Heart right ventricle (tissue), 16 donors: ENCODE measurements around the gene TMEM42. TPM values are rescaled to one million over a fixed set of nuclear protein-coding genes. Genes with fewer than 3 reads are reported as not detected.

ENCODE experiments used
- ATAC-seq, 8 donors: fragments of 200-7000 bp; cut with Tn5 transposase; one replicate each; pipeline ENCODE4 v1.9.1; 2020; ENCODE audit warnings: mild to moderate bottlenecking in 8 of 8, moderate library complexity in 8 of 8, moderate number of reproducible peaks in 1 of 8
- DNase-seq, 2 donors: peaks; one replicate each; pipeline ENCODE4 v3.0.0-alpha.2; 2020
- H3K27ac ChIP-seq, 10 donors: fragments of 200-600 bp; sonication (generic) in 2 of 10; one replicate each; pipeline versions ENCODE4 v1.5.0 to v1.8.0; 2020 to 2022; ENCODE audit warnings: mild to moderate bottlenecking in 3 of 10
- H3K27me3 ChIP-seq, 7 donors: fragments of 200-600 bp; one replicate each; pipeline ENCODE4 v1.8.0; 2021 to 2022; ENCODE audit warnings: mild to moderate bottlenecking in 2 of 7
- H3K36me3 ChIP-seq, 9 donors: fragments of 200-600 bp; sonication (generic) in 1 of 9; one replicate each; pipeline versions ENCODE4 v1.5.0 to v1.8.0; 2020 to 2022; ENCODE audit warnings: mild to moderate bottlenecking in 2 of 9
- H3K4me1 ChIP-seq, 9 donors: fragments of 200-600 bp; sonication (generic) in 1 of 9; one replicate each; pipeline versions ENCODE4 v1.5.0 to v1.8.0; 2020 to 2022; ENCODE audit warnings: mild to moderate bottlenecking in 4 of 9
- H3K4me3 ChIP-seq, 10 donors: fragments of 200-600 bp; sonication (generic) in 2 of 10; one replicate each; pipeline versions ENCODE4 v1.5.0 to v1.8.0; 2020 to 2022; ENCODE audit warnings: mild to moderate bottlenecking in 7 of 10, moderate library complexity in 2 of 10
- H3K9me3 ChIP-seq, 11 donors: fragments of 200-600 bp in 10 of 11; sonication (generic) in 2 of 11; one replicate each; pipeline versions ENCODE4 v1.5.0 to v1.8.0; 2013 to 2022; ENCODE audit warnings: mild to moderate bottlenecking in 2 of 11, control low read depth in 1 of 11, moderate library complexity in 1 of 11
- WGBS, 2 donors: extraction: QIAGEN DNeasy Blood & Tissue Kit; methylation state at CpG; one replicate each; pipeline ENCODE4 v1.1.7; 2013; ENCODE audit warnings: inconsistent platforms in 1 of 2; 5-methylcytosine and 5-hydroxymethylcytosine counted together
- intact Hi-C, 10 donors: fragments of 100-400 bp; cut with DNase I; formaldehyde crosslinking; loops; one replicate each; pipeline versions ENCODE4 v1.11.1 to v1.14.2; 2022
- polyA plus RNA-seq, 2 donors: library from polyadenylated mRNA; stranded (reverse); fragments of 200-250 nt; gene quantifications; one replicate each; pipeline ENCODE4 v1.2.3, GENCODE V29; 2013
- total RNA-seq, 10 donors: library from RNA; stranded (reverse); fragmentation: NEBNext Ultra II Directional in 3 of 10; extraction: Animal tissue kit (Norgen Biotek cat#: 25700) in 3 of 10; gene quantifications; one replicate each; pipeline versions ENCODE4 v1.2.1 to v1.2.4, GENCODE V29; 2021 to 2023
- TF ChIP-seq, protein P1 (sequence below), 9 donors: fragments of 200-600 bp; sonication (generic) in 2 of 9; IDR thresholded peaks; one replicate each; pipeline versions ENCODE4 v1.5.0 to v1.8.0; 2021 to 2022; ENCODE audit warnings: antibody characterized with exemption in 9 of 9, mild to moderate bottlenecking in 5 of 9, moderate library complexity in 1 of 9
- donor health status: Arrhythmogenic right ventricular cardiomyopathy.
- donor health status: ischemic (EF 13 %, LVEDD 7.1; RV severe dilation, severe dysfunction).
- donor health status: healthy with polysubstance abuse.
- donor health status: DM: no; HTN: yes; CAD: no.
- donor health status: DM: no; HTN: no; CAD: no.
- donor health status: ischemic (EF 25% LVEDD 6.9; RV normal size, moderate dysfunction).
- donor health status: ischemic (EF 25% LVEDD 5.7; RV mildly dilated, moderate dysfunction).
- donor health status: healthy.
- donor health status: DM: yes; HTN: yes; CAD: no.
- donor health status: Ischemic cardiomyopathy.
- donor health status: ischemic (EF 35%, LVEDD 5.7; RV mildly dilated, moderate dysfunction).
- donor health status: nonischemic (EF 11% LVEDD 7.7; RV severe dilation, severe dysfunction).
- donor health status: DM: yes; HTN: yes; CAD: no.
- donor health status: PGD.
- donor health status: ischemic (EF 29% LVEDD 5.4; RV normal size, mild dysfunction).
- donor health status: nonischemic (EF 23%, LVEDD 6.1; RV moderate dilation, normal function).

Gene TMEM42
- total and polyA plus RNA-seq, 12 donors = 8.4 to 18.7 (median 11.6) TPM

GRCh38 chr3:44875596-44875995 is 13.9 kb downstream of the TMEM42 start:
- Histone ChIP-seq H3K27me3 (no peaks in the 10 kb centered on the region), H3K36me3 (no peaks in the 10 kb centered on the region), H3K4me3 (no peak overlapping the region), H3K4me1 (no peaks in the 10 kb centered on the region), H3K27ac (no peak overlapping the region), H3K9me3 (no peaks in the 10 kb centered on the region)
- ATAC-seq = no peak
- intact Hi-C loops = no loop called here
- TF ChIP-seq, protein P1, sequence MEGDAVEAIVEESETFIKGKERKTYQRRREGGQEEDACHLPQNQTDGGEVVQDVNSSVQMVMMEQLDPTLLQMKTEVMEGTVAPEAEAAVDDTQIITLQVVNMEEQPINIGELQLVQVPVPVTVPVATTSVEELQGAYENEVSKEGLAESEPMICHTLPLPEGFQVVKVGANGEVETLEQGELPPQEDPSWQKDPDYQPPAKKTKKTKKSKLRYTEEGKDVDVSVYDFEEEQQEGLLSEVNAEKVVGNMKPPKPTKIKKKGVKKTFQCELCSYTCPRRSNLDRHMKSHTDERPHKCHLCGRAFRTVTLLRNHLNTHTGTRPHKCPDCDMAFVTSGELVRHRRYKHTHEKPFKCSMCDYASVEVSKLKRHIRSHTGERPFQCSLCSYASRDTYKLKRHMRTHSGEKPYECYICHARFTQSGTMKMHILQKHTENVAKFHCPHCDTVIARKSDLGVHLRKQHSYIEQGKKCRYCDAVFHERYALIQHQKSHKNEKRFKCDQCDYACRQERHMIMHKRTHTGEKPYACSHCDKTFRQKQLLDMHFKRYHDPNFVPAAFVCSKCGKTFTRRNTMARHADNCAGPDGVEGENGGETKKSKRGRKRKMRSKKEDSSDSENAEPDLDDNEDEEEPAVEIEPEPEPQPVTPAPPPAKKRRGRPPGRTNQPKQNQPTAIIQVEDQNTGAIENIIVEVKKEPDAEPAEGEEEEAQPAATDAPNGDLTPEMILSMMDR (IDR thresholded peaks at IDR 0.05) = no peak
- DNase-seq = no peak
- 78 to 83% methylated on average over 3 of the region's 3 CpGs for WGBS, 2 donors

GRCh38 chr3:44877333-44877732 is 15.6 kb downstream of the TMEM42 start:
- ATAC-seq (no peak), DNase-seq (no peak)
- Histone ChIP-seq H3K4me3 (no peak overlapping the region), H3K27me3 (peaks cover 0 to 3% (median 0%) of the 10 kb centered on the region in 7 donors), H3K27ac (no peak overlapping the region), H3K9me3 (no peaks in the 10 kb centered on the region), H3K4me1 (no peaks in the 10 kb centered on the region), H3K36me3 (no peaks in the 10 kb centered on the region)
- TF ChIP-seq, protein P1 (IDR thresholded peaks at IDR 0.05) = no peak
- WGBS, 2 donors = 84 to 91% methylated on average over 3 of the region's 3 CpGs
- intact Hi-C loops = no loop called here

DNA sequence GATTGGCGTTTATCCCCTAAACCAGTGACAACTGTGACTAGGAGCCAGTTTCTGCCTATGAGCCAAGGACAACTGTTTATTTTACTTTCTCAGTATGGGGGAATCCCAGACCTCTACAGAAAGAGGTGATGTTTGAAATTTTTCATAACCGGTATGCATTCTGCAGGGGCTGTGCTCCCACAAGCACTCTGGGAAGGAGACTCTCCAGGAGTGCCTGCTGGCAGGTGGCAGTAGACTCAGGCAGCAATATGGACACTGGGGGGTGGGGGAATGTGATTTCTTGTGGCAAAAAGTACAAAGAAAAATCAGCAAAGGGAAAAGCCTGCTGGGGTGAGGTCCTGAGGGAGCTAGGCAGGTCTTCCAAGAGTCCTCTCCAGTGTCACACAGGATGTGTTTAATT is 18.6 kb downstream of the TMEM42 start:
- peaks cover 0 to 16% (median 0%) of the 10 kb centered on the region in 7 donors for H3K27me3 ChIP-seq
- ATAC-seq (no peak), DNase-seq (no peak)
- no peaks in the 10 kb centered on the region for H3K9me3 ChIP-seq
- no peak overlapping the region for H3K27ac ChIP-seq
- intact Hi-C loops = no loop called here
- H3K36me3 ChIP-seq = no peaks in the 10 kb centered on the region
- no peak overlapping the region for H3K4me3 ChIP-seq
- WGBS, 2 donors = 69 to 78% methylated on average over 2 of the region's 2 CpGs
- peaks cover 0 to 5% (median 0%) of the 10 kb centered on the region in 9 donors for H3K4me1 ChIP-seq
- TF ChIP-seq, protein P1 (IDR thresholded peaks at IDR 0.05) = no peak

DNA sequence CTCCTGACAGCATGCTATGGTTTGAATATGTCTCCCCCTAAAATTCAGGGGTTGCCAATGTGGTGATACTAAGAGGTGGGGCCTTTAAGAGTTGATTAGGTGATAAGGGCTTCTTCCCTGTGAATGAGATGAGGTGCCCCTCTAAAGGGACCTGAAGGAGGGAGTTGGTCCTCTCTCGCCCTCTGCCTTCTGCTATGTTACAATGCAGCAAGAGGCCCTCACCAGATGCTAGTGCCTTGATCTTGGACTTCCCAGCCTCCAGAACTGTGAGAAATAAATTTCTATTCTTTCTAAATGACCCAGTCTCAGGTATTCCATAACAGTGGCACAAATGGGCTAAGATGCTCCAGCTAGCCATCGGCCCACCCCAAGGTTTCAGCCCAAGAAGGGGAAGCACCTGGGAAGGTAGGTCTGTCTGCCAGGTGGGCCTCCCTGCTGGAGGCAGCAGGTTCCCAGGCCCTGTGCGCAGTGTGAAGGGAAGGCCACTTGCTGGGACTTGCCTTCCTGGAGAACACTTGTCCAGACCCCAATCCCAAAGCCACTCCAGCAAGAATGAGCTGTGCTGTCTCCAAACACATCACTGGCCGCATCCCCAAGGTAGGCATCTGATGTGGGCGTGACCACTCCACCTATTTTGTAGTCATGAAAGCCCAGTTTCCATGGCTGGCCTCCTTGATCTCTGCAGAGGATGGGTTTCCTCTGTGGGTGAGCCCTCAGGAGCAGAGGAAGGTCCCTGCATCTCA is 21.7 kb downstream of the TMEM42 start:
- H3K4me3 ChIP-seq = no peak overlapping the region
- TF ChIP-seq, protein P1 (IDR thresholded peaks at IDR 0.05) = no peak
- H3K9me3 ChIP-seq = no peaks in the 10 kb centered on the region
- no peaks in the 10 kb centered on the region for H3K36me3 ChIP-seq
- no peak overlapping the region for H3K27ac ChIP-seq
- intact Hi-C loops = no loop called here
- peaks cover 0 to 23% (median 0%) of the 10 kb centered on the region in 7 donors for H3K27me3 ChIP-seq
- 90 to 93% methylated on average over 5 of the region's 5 CpGs for WGBS, 2 donors
- ATAC-seq (no peak), DNase-seq (no peak)
- peaks cover 0 to 5% (median 0%) of the 10 kb centered on the region in 9 donors for H3K4me1 ChIP-seq
